ENCODE measurements around the gene PAOX. TPM values are rescaled to one million over a fixed set of nuclear protein-coding genes. Genes with fewer than 3 reads are reported as not detected.

PAOX gene
- total and polyA plus RNA-seq, 4 donors = 6.4 to 13.4 (median 9.8) TPM

DNA sequence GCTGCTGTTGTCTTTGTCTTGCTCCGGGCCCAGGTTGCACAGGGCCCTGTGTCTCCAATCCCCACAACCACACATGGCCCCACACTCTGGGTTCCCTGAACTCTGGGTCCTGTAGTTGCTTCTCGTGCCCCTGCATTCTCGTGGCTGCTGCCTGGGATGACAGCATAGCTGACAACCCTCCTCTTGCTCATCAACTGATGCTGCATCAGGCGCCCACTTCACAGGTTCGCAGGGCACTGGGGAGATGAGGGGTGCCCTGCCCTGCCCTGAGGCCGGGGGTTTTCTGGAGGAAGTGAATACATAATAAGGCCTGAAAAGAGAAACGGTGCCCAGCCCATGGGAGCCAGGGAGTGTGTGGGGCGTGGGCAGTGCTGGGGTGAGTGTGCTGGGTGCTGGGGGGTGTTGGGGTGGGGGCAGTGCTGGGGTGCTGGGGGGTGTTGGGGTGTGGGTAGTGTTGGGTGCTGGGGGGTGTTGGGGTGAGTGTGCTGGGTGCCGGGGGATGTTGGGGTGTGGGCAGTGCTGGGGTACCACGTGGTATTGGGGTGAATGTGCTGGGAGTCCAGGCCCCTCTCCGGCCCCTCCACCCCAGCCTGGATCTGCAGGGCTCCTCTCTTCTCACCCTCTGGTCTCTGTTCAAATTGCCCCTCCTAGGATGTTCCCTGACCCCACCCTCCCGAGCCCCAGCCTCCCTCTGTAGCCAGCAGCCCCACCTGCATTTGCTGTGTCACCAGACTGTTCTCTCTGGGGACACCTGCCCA, 12.9 kb downstream of the PAOX start:
- WGBS (ENCODE audit: insufficient coverage) = 84% methylated on average over 6 of the region's 12 CpGs
- no peaks in the 10 kb centered on the region for H3K9me3 ChIP-seq (ENCODE audit: control insufficient read depth, insufficient read depth, low read length)
- H3K4me3 ChIP-seq (ENCODE audit: low read depth, low read length) = no peak overlapping the region
- H3K27ac ChIP-seq (ENCODE audit: low read depth, low read length) = no peak overlapping the region
- no peak for DNase-seq (ENCODE audit: low read depth in 4 of 6, low spot score in 6 of 6)
- no peaks in the 10 kb centered on the region for H3K27me3 ChIP-seq (ENCODE audit: control insufficient read depth, insufficient read depth, low read length)
- H3K36me3 ChIP-seq (ENCODE audit: control insufficient read depth, insufficient read depth, low read length) = peaks cover 46% of the 10 kb centered on the region
- H3K4me1 ChIP-seq (ENCODE audit: control insufficient read depth, insufficient read depth, low read length) = peaks cover 16% of the 10 kb centered on the region

DNA sequence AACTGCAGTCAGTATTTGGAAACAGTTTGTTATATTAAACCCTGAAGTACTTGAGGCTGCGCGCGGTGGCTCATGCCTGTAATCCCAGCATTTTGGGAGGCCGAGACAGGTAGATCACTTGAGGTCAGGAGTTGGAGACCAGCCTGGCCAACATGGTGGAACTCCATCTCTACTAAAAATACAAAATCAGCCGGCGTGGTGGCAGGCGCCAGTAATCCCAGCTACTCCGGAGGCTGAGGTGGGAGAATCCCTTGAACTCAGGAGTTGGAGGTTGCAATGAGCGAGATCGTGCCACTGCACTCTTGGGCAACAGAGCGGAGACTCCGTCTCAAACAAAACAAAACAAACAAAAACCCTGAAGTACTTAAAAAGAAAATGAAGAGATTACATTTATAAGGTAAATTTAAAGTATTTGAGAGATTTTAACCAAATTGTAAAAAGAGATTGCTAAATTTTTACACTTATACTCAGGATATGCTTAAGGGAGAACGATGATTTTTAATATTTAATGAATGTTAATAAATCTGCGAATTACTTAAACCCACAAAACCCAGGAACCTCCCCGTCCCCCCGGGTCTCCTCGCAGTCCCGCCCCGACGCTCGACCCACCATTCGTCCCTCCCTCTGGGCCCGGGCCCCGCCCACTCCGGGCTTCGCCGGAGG, 14.5 kb downstream of the PAOX start:
- peak overlapping the region; percentile 68 for H3K4me3 ChIP-seq (ENCODE audit: low read depth, low read length)
- peaks cover 16% of the 10 kb centered on the region for H3K4me1 ChIP-seq (ENCODE audit: control insufficient read depth, insufficient read depth, low read length)
- H3K9me3 ChIP-seq (ENCODE audit: control insufficient read depth, insufficient read depth, low read length) = no peaks in the 10 kb centered on the region
- H3K36me3 ChIP-seq (ENCODE audit: control insufficient read depth, insufficient read depth, low read length) = peaks cover 48% of the 10 kb centered on the region
- no peak for DNase-seq (ENCODE audit: low read depth in 4 of 6, low spot score in 6 of 6)
- H3K27ac ChIP-seq (ENCODE audit: low read depth, low read length) = peak overlapping the region; percentile 25
- 23% methylated on average over 17 of the region's 27 CpGs for WGBS (ENCODE audit: insufficient coverage)
- no peaks in the 10 kb centered on the region for H3K27me3 ChIP-seq (ENCODE audit: control insufficient read depth, insufficient read depth, low read length)

DNA sequence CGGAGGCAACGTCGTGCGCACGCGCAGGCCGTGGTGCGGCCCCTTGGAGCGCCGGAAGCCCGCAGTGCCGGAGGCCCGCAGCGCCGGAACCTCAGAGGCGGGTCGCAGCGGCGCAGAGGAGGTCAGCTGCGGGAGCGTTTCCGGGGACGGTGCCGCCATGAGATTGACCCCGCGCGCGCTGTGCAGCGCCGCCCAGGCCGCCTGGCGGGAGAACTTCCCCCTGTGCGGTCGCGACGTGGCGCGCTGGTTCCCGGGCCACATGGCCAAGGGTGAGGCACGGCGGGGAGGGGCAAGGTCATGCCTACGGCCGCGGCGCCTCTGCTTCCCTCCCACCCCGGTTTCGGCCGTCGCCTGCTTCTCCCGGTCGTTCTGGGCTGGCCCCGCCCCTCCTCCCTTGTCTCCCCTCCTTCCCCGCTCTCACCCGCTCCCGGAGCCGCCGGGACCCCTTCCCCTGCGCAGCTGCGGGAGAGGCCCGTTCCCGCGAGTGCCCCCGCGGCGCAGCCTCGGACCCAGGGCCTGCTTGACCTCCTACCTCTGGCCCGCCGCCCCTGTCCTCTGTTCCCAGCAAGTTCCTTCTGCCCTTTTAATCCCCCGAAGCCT, 15.1 kb downstream of the PAOX start, which contains the start of gene MTG1:
Gene MTG1, plus strand, starts transcription at position 94 of the 600 bp plus-strand sequence. Its CDS starts 64 bp downstream, at position 158.
- Histone ChIP-seq H3K36me3 (ENCODE audit: control insufficient read depth, insufficient read depth, low read length) (peaks cover 50% of the 10 kb centered on the region), H3K27ac (ENCODE audit: low read depth, low read length) (peak within 1 kb of the TSS; percentile 47), H3K27me3 (ENCODE audit: control insufficient read depth, insufficient read depth, low read length) (no peaks in the 10 kb centered on the region), H3K4me3 (ENCODE audit: low read depth, low read length) (peak within 1 kb of the TSS; percentile 68), H3K9me3 (ENCODE audit: control insufficient read depth, insufficient read depth, low read length) (no peaks in the 10 kb centered on the region), H3K4me1 (ENCODE audit: control insufficient read depth, insufficient read depth, low read length) (peaks cover 16% of the 10 kb centered on the region)
- peak; percentile 85 to 98 (median 90) for DNase-seq (ENCODE audit: low read depth in 4 of 6, low spot score in 6 of 6)
- WGBS (ENCODE audit: insufficient coverage) = under 1% methylated on average over 66 of the region's 69 CpGs

DNA sequence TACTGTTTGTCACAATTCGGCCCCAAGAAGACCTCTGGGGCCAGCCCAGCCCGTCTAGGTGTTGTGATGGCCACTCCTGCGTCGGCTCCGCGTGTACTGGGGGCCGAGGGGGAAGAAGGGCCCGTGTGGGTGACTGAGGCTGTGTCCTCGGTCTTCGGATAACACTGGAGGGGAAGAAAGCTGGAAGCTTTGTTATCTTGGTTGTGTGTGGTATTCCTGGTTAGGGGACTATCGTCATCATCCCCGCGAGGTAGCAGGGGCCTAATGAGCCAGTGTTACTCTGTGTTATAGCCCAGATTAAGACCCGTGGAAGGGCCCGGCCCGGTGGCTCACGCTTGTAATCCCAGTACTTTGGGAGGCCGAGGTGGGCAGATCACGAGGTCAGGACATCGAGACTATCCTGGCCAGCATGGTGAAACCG, 15.7 kb downstream of the PAOX start:
- H3K27ac ChIP-seq (ENCODE audit: low read depth, low read length) = peak overlapping the region; percentile 47
- H3K9me3 ChIP-seq (ENCODE audit: control insufficient read depth, insufficient read depth, low read length) = no peaks in the 10 kb centered on the region
- H3K36me3 ChIP-seq (ENCODE audit: control insufficient read depth, insufficient read depth, low read length) = peaks cover 50% of the 10 kb centered on the region
- H3K4me1 ChIP-seq (ENCODE audit: control insufficient read depth, insufficient read depth, low read length) = peaks cover 16% of the 10 kb centered on the region
- WGBS (ENCODE audit: insufficient coverage) = 35% methylated on average over 21 of the region's 21 CpGs
- no peak for DNase-seq (ENCODE audit: low read depth in 4 of 6, low spot score in 6 of 6)
- H3K4me3 ChIP-seq (ENCODE audit: low read depth, low read length) = peak overlapping the region; percentile 68
- no peaks in the 10 kb centered on the region for H3K27me3 ChIP-seq (ENCODE audit: control insufficient read depth, insufficient read depth, low read length)

DNA sequence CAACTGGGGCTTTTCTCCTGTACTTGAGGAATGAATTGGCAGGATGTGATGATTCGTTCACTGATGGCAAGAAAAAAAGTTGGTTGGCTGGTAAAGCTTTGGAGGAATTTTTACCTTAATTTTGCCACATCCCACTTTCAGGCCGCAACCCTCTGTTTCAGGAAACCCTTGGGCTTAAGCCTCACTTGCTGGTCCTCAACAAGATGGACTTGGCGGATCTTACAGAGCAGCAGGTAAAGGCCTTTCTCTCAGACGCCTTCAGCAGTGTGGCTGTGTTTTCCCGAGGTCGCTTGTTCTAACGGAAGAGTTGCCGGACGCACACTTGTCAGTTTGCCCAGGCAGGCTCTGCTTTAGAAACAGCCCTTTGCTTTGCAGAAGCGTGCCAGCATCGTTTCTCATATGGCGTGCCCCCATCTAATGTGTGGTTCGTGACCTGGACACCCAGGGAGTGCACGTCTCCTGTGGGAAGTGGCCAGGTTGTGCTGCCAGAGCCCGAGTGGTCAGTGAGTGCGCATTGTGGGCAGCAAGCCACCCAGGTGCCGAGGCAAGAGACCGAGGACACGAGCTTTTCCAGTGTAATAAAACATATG, 17.1 kb downstream of the PAOX start:
- over 99% methylated on average over 15 of the region's 19 CpGs for WGBS (ENCODE audit: insufficient coverage)
- Histone ChIP-seq H3K27ac (ENCODE audit: low read depth, low read length) (no peak overlapping the region), H3K27me3 (ENCODE audit: control insufficient read depth, insufficient read depth, low read length) (no peaks in the 10 kb centered on the region), H3K36me3 (ENCODE audit: control insufficient read depth, insufficient read depth, low read length) (peaks cover 53% of the 10 kb centered on the region), H3K9me3 (ENCODE audit: control insufficient read depth, insufficient read depth, low read length) (no peaks in the 10 kb centered on the region), H3K4me1 (ENCODE audit: control insufficient read depth, insufficient read depth, low read length) (peaks cover 16% of the 10 kb centered on the region), H3K4me3 (ENCODE audit: low read depth, low read length) (no peak overlapping the region)
- DNase-seq (ENCODE audit: low read depth in 4 of 6, low spot score in 6 of 6) = no peak

DNA sequence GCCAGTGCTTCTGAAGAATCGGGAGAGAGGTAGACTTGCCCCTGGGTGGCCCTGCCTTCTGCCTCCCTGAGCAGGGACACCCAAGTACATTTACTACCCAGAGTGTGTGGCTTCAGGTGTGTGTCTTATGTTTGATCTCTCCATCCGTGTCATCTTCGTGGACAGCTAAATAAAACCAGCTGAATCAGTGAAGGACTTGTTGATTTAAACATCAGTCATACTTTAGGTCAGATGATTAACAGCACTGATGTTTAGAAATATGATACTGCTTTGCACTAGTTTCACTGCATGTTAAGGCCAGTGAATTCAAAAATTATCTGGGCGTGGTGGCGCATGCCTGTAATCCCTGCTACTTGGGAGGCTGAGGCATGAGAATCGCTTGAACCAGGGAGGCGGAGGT, 18.9 kb downstream of the PAOX start:
- H3K36me3 ChIP-seq (ENCODE audit: control insufficient read depth, insufficient read depth, low read length) = peaks cover 61% of the 10 kb centered on the region
- H3K27me3 ChIP-seq (ENCODE audit: control insufficient read depth, insufficient read depth, low read length) = no peaks in the 10 kb centered on the region
- no peak overlapping the region for H3K4me3 ChIP-seq (ENCODE audit: low read depth, low read length)
- H3K9me3 ChIP-seq (ENCODE audit: control insufficient read depth, insufficient read depth, low read length) = no peaks in the 10 kb centered on the region
- DNase-seq (ENCODE audit: low read depth in 4 of 6, low spot score in 6 of 6) = no peak
- H3K27ac ChIP-seq (ENCODE audit: low read depth, low read length) = no peak overlapping the region
- H3K4me1 ChIP-seq (ENCODE audit: control insufficient read depth, insufficient read depth, low read length) = peaks cover 16% of the 10 kb centered on the region
- WGBS (ENCODE audit: insufficient coverage) = 95% methylated on average over 5 of the region's 7 CpGs

DNA sequence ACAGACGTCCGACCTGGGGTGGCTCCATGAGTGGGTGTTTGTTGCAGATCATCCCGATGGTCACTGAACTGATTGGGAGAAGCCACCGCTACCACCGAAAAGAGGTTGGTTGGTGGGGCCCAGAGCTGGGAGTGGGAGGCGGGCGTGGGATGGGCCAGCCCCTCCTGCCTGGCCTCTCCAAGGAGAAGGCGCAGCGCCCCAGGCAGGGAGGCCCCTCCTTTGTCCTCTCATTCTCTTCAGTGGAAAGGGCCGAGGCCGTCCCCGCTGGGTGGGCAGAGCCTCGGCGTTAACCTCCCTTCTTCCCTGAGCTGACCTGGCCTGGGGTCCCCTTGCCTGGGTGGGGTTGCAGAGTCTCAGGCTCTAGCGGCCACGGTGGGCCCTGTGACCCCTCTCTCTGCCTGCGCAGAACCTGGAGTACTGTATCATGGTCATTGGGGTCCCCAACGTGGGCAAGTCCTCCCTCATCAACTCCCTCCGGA, 20.1 kb downstream of the PAOX start:
- Histone ChIP-seq H3K27ac (ENCODE audit: low read depth, low read length) (no peak overlapping the region), H3K4me1 (ENCODE audit: control insufficient read depth, insufficient read depth, low read length) (peaks cover 13% of the 10 kb centered on the region), H3K4me3 (ENCODE audit: low read depth, low read length) (no peak overlapping the region), H3K27me3 (ENCODE audit: control insufficient read depth, insufficient read depth, low read length) (no peaks in the 10 kb centered on the region), H3K9me3 (ENCODE audit: control insufficient read depth, insufficient read depth, low read length) (no peaks in the 10 kb centered on the region), H3K36me3 (ENCODE audit: control insufficient read depth, insufficient read depth, low read length) (peaks cover 67% of the 10 kb centered on the region)
- DNase-seq (ENCODE audit: low read depth in 4 of 6, low spot score in 6 of 6) = no peak
- 96% methylated on average over 17 of the region's 19 CpGs for WGBS (ENCODE audit: insufficient coverage)

DNA sequence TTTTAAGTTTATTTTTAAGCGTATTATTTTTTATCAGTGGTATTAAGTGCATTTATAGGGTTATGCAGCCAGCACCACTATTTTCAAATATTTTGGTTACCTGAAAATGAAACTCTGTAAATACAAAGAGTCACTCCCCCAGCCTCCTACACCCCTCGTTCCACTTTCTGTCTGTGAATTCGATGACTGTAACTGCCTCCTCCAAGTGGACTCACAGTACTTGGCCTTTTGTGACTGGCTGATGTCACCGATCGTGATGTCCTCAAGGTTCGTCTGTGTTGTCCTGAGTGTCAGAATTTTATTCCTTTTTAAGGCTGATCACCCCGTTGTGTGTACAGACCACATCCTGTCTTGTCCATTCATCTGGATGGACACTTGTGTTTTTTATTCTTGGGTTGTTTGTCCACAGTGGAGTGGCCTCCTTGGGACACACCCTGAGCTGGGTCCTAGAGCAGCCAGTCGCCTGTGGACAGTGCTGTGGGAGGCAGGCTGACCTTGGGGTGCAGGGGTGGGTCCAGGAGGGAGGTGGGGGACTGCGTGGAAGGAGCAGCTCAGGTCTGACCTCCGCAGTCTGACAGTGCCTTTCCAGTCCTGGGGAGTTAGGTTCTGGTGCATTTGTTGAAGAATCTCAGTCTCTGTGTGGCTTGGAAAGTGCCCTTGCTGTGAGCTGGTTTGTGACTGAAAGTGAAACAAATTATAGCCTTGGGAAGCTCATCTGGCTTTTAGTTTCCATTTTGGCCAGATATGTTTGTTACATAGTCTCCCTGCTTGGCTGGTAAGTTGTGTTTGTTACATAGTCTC, 21.8 kb downstream of the PAOX start:
- Histone ChIP-seq H3K27me3 (ENCODE audit: control insufficient read depth, insufficient read depth, low read length) (no peaks in the 10 kb centered on the region), H3K9me3 (ENCODE audit: control insufficient read depth, insufficient read depth, low read length) (no peaks in the 10 kb centered on the region), H3K36me3 (ENCODE audit: control insufficient read depth, insufficient read depth, low read length) (peaks cover 65% of the 10 kb centered on the region), H3K4me3 (ENCODE audit: low read depth, low read length) (no peak overlapping the region), H3K4me1 (ENCODE audit: control insufficient read depth, insufficient read depth, low read length) (no peaks in the 10 kb centered on the region), H3K27ac (ENCODE audit: low read depth, low read length) (no peak overlapping the region)
- DNase-seq (ENCODE audit: low read depth in 4 of 6, low spot score in 6 of 6) = no peak
- WGBS (ENCODE audit: insufficient coverage) = 97% methylated on average over 8 of the region's 10 CpGs

DNA sequence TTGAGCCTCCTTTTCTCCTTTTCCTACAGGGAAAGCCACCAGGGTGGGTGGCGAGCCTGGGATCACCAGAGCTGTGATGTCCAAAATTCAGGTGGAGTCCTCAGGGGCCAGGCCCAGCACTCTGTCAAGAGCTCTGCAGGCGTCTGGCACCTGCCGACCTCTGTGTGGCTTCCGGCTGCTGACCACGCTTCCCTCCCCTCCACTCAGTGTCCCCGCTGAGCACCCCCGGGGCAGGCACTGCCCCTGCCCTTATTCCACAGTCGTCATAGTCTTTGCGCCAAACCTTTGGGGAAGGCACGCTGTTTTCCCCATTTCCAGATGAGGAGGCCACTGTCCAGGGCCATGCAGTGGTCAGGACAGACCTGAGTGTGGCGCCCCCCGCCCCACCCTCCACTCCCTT, 22.4 kb downstream of the PAOX start:
- no peaks in the 10 kb centered on the region for H3K4me1 ChIP-seq (ENCODE audit: control insufficient read depth, insufficient read depth, low read length)
- no peaks in the 10 kb centered on the region for H3K9me3 ChIP-seq (ENCODE audit: control insufficient read depth, insufficient read depth, low read length)
- H3K27ac ChIP-seq (ENCODE audit: low read depth, low read length) = no peak overlapping the region
- 92% methylated on average over 10 of the region's 12 CpGs for WGBS (ENCODE audit: insufficient coverage)
- no peak overlapping the region for H3K4me3 ChIP-seq (ENCODE audit: low read depth, low read length)
- H3K27me3 ChIP-seq (ENCODE audit: control insufficient read depth, insufficient read depth, low read length) = no peaks in the 10 kb centered on the region
- DNase-seq (ENCODE audit: low read depth in 4 of 6, low spot score in 6 of 6) = no peak
- H3K36me3 ChIP-seq (ENCODE audit: control insufficient read depth, insufficient read depth, low read length) = peaks cover 64% of the 10 kb centered on the region

Data from spinal cord (tissue), 10 donors.